Effector memory CD4-positive, alpha-beta T cell (primary cell): Measurements from ENCODE around the gene GDAP2.

ENCODE experiments used
- DNase-seq, 3 donors: peaks; one replicate each; pipeline ENCODE4 v3.0.0-alpha.2; 2020
- H3K27ac ChIP-seq: 2 replicates; pipeline ENCODE4 v1.7.0; 2013; ENCODE audit warnings: mild to moderate bottlenecking, low read length, moderate library complexity; ENCODE audit not compliant: insufficient read depth, poor library complexity, severe bottlenecking
- H3K27me3 ChIP-seq: replicated peaks from 2 replicates; pipeline ENCODE4 v1.7.0; 2013; ENCODE audit warnings: mild to moderate bottlenecking, low read length; ENCODE audit not compliant: insufficient read depth, control insufficient read depth, poor library complexity, severe bottlenecking
- H3K36me3 ChIP-seq: 2 replicates; pipeline ENCODE4 v1.7.0; 2013; ENCODE audit warnings: mild to moderate bottlenecking, low read length, moderate library complexity; ENCODE audit not compliant: control insufficient read depth, insufficient read depth
- H3K4me1 ChIP-seq: 2 replicates; pipeline ENCODE4 v1.7.0; 2013; ENCODE audit warnings: low read length, mild to moderate bottlenecking; ENCODE audit not compliant: control insufficient read depth, insufficient read depth, poor library complexity, severe bottlenecking
- H3K4me3 ChIP-seq: 2 replicates; pipeline ENCODE4 v1.7.0; 2013; ENCODE audit warnings: low read length, low read depth, mild to moderate bottlenecking; ENCODE audit not compliant: insufficient read depth, poor library complexity, severe bottlenecking
- H3K9me3 ChIP-seq: 2 replicates; pipeline ENCODE4 v1.7.0; 2013; ENCODE audit warnings: mild to moderate bottlenecking, low read length, moderate library complexity; ENCODE audit not compliant: control insufficient read depth

The GDAP2 gene

DNA sequence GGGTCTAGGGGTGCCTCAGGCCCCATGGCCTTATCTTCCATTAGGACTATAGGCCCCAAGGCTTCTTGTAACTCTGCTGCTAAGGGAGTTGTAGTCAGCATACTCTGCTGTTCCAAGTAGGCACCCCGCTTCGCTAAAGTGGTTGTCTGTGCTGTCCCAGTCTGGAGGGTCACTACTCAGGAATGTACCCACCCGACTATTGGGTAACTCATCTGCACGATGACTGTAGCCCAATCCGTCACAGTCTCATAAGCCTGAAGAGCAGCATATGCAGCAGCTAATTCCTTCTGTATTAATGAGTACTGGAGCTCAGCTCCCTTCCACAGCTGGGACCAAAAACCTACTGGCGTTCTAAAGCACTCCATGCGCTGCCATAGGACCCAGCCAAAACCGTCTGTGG, 111.0 kb downstream of the GDAP2 start:
- H3K9me3 ChIP-seq, result no peaks in the 10 kb centered on the region
- H3K4me3 ChIP-seq, result no peak overlapping the region
- H3K4me1 ChIP-seq, result no peaks in the 10 kb centered on the region
- H3K27me3 ChIP-seq, result no peaks in the 10 kb centered on the region
- no peak overlapping the region for H3K27ac ChIP-seq
- DNase-seq, result no peak
- no peaks in the 10 kb centered on the region for H3K36me3 ChIP-seq

- no peaks in the 10 kb centered on the region for H3K36me3 ChIP-seq
- no peaks in the 10 kb centered on the region for H3K9me3 ChIP-seq
- no peaks in the 10 kb centered on the region for H3K4me1 ChIP-seq
- no peak for DNase-seq
- H3K4me3 ChIP-seq, result no peak overlapping the region
- no peak overlapping the region for H3K27ac ChIP-seq
- H3K27me3 ChIP-seq, result no peaks in the 10 kb centered on the region
Measured at GRCh38 chr1:117817629-117818028, 111.8 kb downstream of the GDAP2 start.

DNA sequence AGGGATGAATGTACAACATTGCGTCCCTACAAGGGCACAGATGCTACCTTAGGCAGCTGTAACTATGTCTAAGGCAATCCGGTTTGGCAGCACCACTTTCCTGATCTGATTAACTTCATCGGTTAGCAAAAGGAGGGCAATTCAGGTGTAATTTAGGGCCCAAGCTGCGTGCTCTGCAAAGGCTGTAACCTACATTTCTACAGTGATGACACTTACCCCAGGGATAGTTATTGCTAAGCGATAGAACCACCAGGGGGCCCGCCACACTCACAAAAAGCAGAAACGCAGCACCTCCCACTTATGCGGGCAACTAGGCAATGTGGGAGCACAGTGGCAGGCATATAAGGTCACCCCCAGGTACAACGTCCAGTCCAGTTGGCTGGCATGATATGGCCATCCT, 113.5 kb downstream of the GDAP2 start:
- no peaks in the 10 kb centered on the region for H3K4me1 ChIP-seq

DNA sequence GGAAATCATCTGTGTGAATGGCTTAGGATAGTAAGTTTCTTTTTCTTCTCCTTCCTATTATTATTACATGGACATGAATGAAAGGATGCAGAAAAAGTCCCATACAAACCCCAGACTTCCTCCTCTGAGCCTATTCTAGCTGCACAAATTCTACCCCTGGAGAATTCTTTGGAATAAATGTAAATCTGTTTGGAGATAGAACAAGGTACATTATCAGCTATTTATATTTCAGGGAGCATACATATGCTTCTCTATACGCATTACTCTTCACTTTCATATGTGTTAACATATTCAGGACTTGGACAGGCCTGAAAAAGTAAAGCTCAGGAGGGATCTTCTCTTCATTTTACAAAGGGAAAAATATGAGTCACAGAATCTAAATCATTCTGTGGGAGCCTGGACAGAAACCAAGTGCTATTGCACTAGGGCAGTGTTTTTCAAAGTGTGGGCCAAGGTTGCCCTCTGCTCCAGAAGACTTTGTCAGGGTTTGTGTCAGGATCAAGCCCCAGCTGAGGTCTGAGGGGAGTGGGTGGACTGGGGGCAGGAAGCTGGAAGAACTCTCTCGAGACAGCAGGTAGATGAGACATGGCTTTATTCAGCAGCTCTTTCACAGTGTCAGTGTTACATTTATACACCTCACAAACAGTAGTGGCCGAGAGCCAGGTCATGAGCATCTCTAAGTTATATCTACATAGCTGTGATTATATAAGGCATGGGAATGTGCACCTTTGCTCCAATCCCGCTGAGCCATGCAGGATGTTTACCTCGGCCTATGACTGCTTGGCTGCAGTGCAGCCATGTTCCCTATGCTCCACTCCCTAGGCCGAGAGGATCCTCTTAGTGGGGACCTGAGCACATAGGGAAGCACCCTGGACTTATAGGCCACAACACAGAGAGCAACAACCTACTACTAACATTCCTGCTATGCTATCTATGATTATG, 114.3 kb downstream of the GDAP2 start:
- Histone ChIP-seq H3K36me3 (no peaks in the 10 kb centered on the region), H3K9me3 (no peaks in the 10 kb centered on the region), H3K4me3 (no peak overlapping the region), H3K4me1 (no peaks in the 10 kb centered on the region), H3K27me3 (no peaks in the 10 kb centered on the region), H3K27ac (no peak overlapping the region)
- DNase-seq, result no peak

More for the DNA sequence above, 113.5 kb downstream of the GDAP2 start:
- H3K36me3 ChIP-seq, result no peaks in the 10 kb centered on the region
- H3K4me3 ChIP-seq, result no peak overlapping the region
- DNase-seq, result no peak
- H3K27ac ChIP-seq, result no peak overlapping the region
- H3K27me3 ChIP-seq, result no peaks in the 10 kb centered on the region
- no peaks in the 10 kb centered on the region for H3K9me3 ChIP-seq
